C4-2B (cell line): ENCODE results near the gene CRYZL1.

Source experiments
- CTCF ChIP-seq: fragments of 450-650 bp; conservative IDR thresholded peaks from 2 replicates; pipeline ENCODE4 v1.5.1; 2017; ENCODE audit warnings: mild to moderate bottlenecking
- ZFX ChIP-seq: fragments of 450-650 bp; IDR thresholded peaks from 2 replicates; pipeline ENCODE4 v1.6.1; 2017

- TF ChIP-seq CTCF (no peak), ZFX (no peak)
These were observed 7.0 kb upstream of the CRYZL1 start for GRCh38 chr21:33648555-33648954.
